Liver (tissue), 9 donors: ENCODE data around the gene MLXIP. TPM values are rescaled to one million over a fixed set of nuclear protein-coding genes. Genes with fewer than 3 reads are reported as not detected.
"Not testable (repeated sequence)": the region's sequence is repeated elsewhere in the genome, so short reads cannot be mapped to it uniquely, and the experiment has no call there.

Source experiments
- DNase-seq: peaks from one replicate; pipeline ENCODE4 v3.0.0-alpha.2; 2017; ENCODE audit warnings: low spot score
- H3K27ac ChIP-seq, 2 donors: one replicate each; pipeline ENCODE4 v1.7.0; 2013; ENCODE audit warnings: inconsistent platforms in 2 of 2, low read length in 2 of 2, control low read depth in 1 of 2, low read depth in 1 of 2, mild to moderate bottlenecking in 1 of 2
- H3K27me3 ChIP-seq, 4 donors: one replicate each; pipeline versions ENCODE4 v1.6.1 to v1.7.0; 2013; ENCODE audit warnings: low read length in 3 of 4, inconsistent platforms in 1 of 4, mild to moderate bottlenecking in 1 of 4, moderate library complexity in 1 of 4; ENCODE audit not compliant: control insufficient read depth in 4 of 4, insufficient read depth in 4 of 4
- H3K36me3 ChIP-seq, 4 donors: one replicate each; pipeline versions ENCODE4 v1.6.1 to v1.7.0; 2013; ENCODE audit warnings: low read length in 3 of 4, mild to moderate bottlenecking in 3 of 4, low read depth in 1 of 4, moderate library complexity in 1 of 4; ENCODE audit not compliant: control insufficient read depth in 4 of 4, insufficient read depth in 3 of 4
- H3K4me1 ChIP-seq, 4 donors: one replicate each; pipeline versions ENCODE4 v1.6.1 to v1.7.0; 2013; ENCODE audit warnings: low read length in 3 of 4, mild to moderate bottlenecking in 3 of 4, moderate library complexity in 1 of 4; ENCODE audit not compliant: control insufficient read depth in 4 of 4, insufficient read depth in 4 of 4
- H3K4me3 ChIP-seq, 3 donors: one replicate each; pipeline versions ENCODE4 v1.6.1 to v1.7.0; 2013; ENCODE audit warnings: low read length in 3 of 3, control low read depth in 1 of 3, low read depth in 1 of 3, mild to moderate bottlenecking in 1 of 3
- H3K9ac ChIP-seq, 2 donors: one replicate each; pipeline ENCODE4 v1.7.0; 2013; ENCODE audit warnings: low read length in 2 of 2, mild to moderate bottlenecking in 2 of 2, moderate library complexity in 2 of 2, control low read depth in 1 of 2, low read depth in 1 of 2
- H3K9me3 ChIP-seq, 4 donors: one replicate each; pipeline versions ENCODE4 v1.6.1 to v1.7.0; 2013; ENCODE audit warnings: low read length in 3 of 4; ENCODE audit not compliant: control insufficient read depth in 4 of 4
- CTCF ChIP-seq: fragments of 150-350 bp; IDR thresholded peaks from 2 replicates; pipeline ENCODE4 v1.5.1; 2017; ENCODE audit warnings: improper control_type of control experiment, low read depth, low read length; ENCODE audit not compliant: missing input control
- EGR1 ChIP-seq, 2 donors: IDR thresholded peaks; 2 replicates each; pipeline ENCODE4 v1.6.1; 2016 to 2018; ENCODE audit warnings: antibody characterized with exemption in 2 of 2, low read depth in 2 of 2
- FOXA1 ChIP-seq: IDR thresholded peaks from 2 replicates; pipeline ENCODE4 v1.6.1; 2016; ENCODE audit warnings: antibody characterized with exemption
- FOXA2 ChIP-seq: IDR thresholded peaks from 2 replicates; pipeline ENCODE4 v1.6.1; 2016; ENCODE audit warnings: antibody characterized with exemption
- GABPA ChIP-seq, 2 donors: IDR thresholded peaks in 1 of 2; conservative IDR thresholded peaks in 1 of 2; 2 replicates each; pipeline ENCODE4 v1.6.1; 2016; ENCODE audit warnings: antibody characterized with exemption in 2 of 2, mild to moderate bottlenecking in 1 of 2, moderate library complexity in 1 of 2
- HNF4A ChIP-seq, 2 donors: conservative IDR thresholded peaks; 2 replicates each; pipeline ENCODE4 v1.6.1; 2016; ENCODE audit warnings: antibody characterized with exemption in 2 of 2, mild to moderate bottlenecking in 2 of 2
- HNF4G ChIP-seq: IDR thresholded peaks from 2 replicates; pipeline ENCODE4 v1.6.1; 2016; ENCODE audit warnings: antibody characterized with exemption
- JUND ChIP-seq, 2 donors: IDR thresholded peaks; 2 replicates each; pipeline ENCODE4 v1.6.1; 2016; ENCODE audit warnings: antibody characterized with exemption in 2 of 2
- MAX ChIP-seq: IDR thresholded peaks from 2 replicates; pipeline ENCODE4 v1.6.1; 2016; ENCODE audit warnings: antibody characterized with exemption
- NR2F2 ChIP-seq: IDR thresholded peaks from 2 replicates; pipeline ENCODE4 v1.6.1; 2016; ENCODE audit warnings: antibody characterized with exemption
- RAD21 ChIP-seq, 2 donors: IDR thresholded peaks; 2 replicates each; pipeline ENCODE4 v1.6.1; 2016; ENCODE audit warnings: antibody characterized with exemption in 2 of 2, mild to moderate bottlenecking in 2 of 2
- RXRA ChIP-seq, 2 donors: IDR thresholded peaks; 2 replicates each; pipeline ENCODE4 v1.6.1; 2017 to 2018; ENCODE audit warnings: antibody characterized with exemption in 2 of 2, mild to moderate bottlenecking in 1 of 2
- SP1 ChIP-seq: IDR thresholded peaks from 2 replicates; pipeline ENCODE4 v1.6.1; 2018; ENCODE audit warnings: antibody characterized with exemption, mild to moderate bottlenecking
- TAF1 ChIP-seq: conservative IDR thresholded peaks from 2 replicates; pipeline ENCODE4 v1.6.1; 2016; ENCODE audit warnings: antibody characterized with exemption, mild to moderate bottlenecking
- YY1 ChIP-seq: IDR thresholded peaks from 2 replicates; pipeline ENCODE4 v1.6.1; 2016; ENCODE audit warnings: antibody characterized with exemption, mild to moderate bottlenecking
- WGBS: extraction: QIAGEN DNeasy Blood & Tissue Kit; methylation state at CpG from one replicate; pipeline ENCODE4 v1.1.7; 2013; 5-methylcytosine and 5-hydroxymethylcytosine counted together
- polyA plus RNA-seq, 2 donors: library from polyadenylated mRNA; stranded (reverse) in 1 of 2; unstranded in 1 of 2; fragments of 200-250 nt in 1 of 2; fragments of >200 nt in 1 of 2; fragmentation: Nextera tagmentation in 1 of 2; extraction: Ambion mirVana in 1 of 2; gene quantifications; one replicate each; pipeline versions ENCODE4 v1.2.1 to v1.2.3, GENCODE V29; 2013 to 2015
- total RNA-seq, 2 donors: library from RNA; depleted of rRNA; stranded (reverse); fragments of >200 nt; gene quantifications; one replicate each; pipeline ENCODE4 v1.2.3, GENCODE V29; 2014
- TF ChIP-seq, protein P1 (sequence below): IDR thresholded peaks from 2 replicates; pipeline ENCODE4 v1.6.1; 2016; ENCODE audit warnings: antibody characterized with exemption, mild to moderate bottlenecking
- TF ChIP-seq, protein P2 (sequence below): IDR thresholded peaks from 2 replicates; pipeline ENCODE4 v1.6.1; 2016; ENCODE audit warnings: antibody characterized with exemption
- TF ChIP-seq, protein P3 (sequence below): IDR thresholded peaks from 2 replicates; pipeline ENCODE4 v1.6.1; 2016; ENCODE audit warnings: antibody characterized with exemption
- donor health status: healthy.
- donor health status: healthy.
- donor health status: healthy.
- donor health status: healthy.
- donor health status: healthy.

MLXIP gene
- total and polyA plus RNA-seq, 4 donors: 10.6 to 19.5 (median 11.0) TPM

- Histone ChIP-seq H3K4me1 (peaks cover 4 to 18% (median 8%) of the 10 kb centered on the region in 4 donors), H3K4me3 (no peak overlapping the region), H3K27ac (peak overlapping the region in 1 of 2 donors; percentile 35), H3K9me3 (no peaks in the 10 kb centered on the region), H3K27me3 (no peaks in the 10 kb centered on the region), H3K36me3 (peaks cover 3 to 12% (median 6%) of the 10 kb centered on the region in 4 donors), H3K9ac (no peak overlapping the region)
- no peak for DNase-seq
- 55% methylated on average over 21 of the region's 21 CpGs for WGBS
- TF ChIP-seq HNF4G: peak; percentile 29
- TF ChIP-seq HNF4A (conservative IDR thresholded peaks at IDR 0.05): peak; percentile 73 to 80
- no peak for TF ChIP-seq CTCF
- peak in 1 of 2 donors; percentile 19 for TF ChIP-seq RAD21 (IDR thresholded peaks at IDR 0.05)
- TF ChIP-seq, protein P1, sequence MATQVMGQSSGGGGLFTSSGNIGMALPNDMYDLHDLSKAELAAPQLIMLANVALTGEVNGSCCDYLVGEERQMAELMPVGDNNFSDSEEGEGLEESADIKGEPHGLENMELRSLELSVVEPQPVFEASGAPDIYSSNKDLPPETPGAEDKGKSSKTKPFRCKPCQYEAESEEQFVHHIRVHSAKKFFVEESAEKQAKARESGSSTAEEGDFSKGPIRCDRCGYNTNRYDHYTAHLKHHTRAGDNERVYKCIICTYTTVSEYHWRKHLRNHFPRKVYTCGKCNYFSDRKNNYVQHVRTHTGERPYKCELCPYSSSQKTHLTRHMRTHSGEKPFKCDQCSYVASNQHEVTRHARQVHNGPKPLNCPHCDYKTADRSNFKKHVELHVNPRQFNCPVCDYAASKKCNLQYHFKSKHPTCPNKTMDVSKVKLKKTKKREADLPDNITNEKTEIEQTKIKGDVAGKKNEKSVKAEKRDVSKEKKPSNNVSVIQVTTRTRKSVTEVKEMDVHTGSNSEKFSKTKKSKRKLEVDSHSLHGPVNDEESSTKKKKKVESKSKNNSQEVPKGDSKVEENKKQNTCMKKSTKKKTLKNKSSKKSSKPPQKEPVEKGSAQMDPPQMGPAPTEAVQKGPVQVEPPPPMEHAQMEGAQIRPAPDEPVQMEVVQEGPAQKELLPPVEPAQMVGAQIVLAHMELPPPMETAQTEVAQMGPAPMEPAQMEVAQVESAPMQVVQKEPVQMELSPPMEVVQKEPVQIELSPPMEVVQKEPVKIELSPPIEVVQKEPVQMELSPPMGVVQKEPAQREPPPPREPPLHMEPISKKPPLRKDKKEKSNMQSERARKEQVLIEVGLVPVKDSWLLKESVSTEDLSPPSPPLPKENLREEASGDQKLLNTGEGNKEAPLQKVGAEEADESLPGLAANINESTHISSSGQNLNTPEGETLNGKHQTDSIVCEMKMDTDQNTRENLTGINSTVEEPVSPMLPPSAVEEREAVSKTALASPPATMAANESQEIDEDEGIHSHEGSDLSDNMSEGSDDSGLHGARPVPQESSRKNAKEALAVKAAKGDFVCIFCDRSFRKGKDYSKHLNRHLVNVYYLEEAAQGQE: peak; percentile 58
- no peak for TF ChIP-seq TAF1
- TF ChIP-seq RXRA (IDR thresholded peaks at IDR 0.05): peak; percentile 81 to 82
- peak in 1 of 2 donors; percentile 17 for TF ChIP-seq GABPA (IDR thresholded peaks at IDR 0.05 in 1 of 2, conservative IDR thresholded peaks at IDR 0.05 in 1 of 2)
- TF ChIP-seq, protein P2, sequence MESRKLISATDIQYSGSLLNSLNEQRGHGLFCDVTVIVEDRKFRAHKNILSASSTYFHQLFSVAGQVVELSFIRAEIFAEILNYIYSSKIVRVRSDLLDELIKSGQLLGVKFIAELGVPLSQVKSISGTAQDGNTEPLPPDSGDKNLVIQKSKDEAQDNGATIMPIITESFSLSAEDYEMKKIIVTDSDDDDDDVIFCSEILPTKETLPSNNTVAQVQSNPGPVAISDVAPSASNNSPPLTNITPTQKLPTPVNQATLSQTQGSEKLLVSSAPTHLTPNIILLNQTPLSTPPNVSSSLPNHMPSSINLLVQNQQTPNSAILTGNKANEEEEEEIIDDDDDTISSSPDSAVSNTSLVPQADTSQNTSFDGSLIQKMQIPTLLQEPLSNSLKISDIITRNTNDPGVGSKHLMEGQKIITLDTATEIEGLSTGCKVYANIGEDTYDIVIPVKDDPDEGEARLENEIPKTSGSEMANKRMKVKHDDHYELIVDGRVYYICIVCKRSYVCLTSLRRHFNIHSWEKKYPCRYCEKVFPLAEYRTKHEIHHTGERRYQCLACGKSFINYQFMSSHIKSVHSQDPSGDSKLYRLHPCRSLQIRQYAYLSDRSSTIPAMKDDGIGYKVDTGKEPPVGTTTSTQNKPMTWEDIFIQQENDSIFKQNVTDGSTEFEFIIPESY: no peak
- peak; percentile 52 for TF ChIP-seq FOXA2
- TF ChIP-seq, protein P3, sequence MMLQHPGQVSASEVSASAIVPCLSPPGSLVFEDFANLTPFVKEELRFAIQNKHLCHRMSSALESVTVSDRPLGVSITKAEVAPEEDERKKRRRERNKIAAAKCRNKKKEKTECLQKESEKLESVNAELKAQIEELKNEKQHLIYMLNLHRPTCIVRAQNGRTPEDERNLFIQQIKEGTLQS: no peak
- peak; percentile 34 for TF ChIP-seq YY1
- TF ChIP-seq SP1: peak; percentile 84
- TF ChIP-seq EGR1 (IDR thresholded peaks at IDR 0.05; ENCODE audit: low read depth in 2 of 2): no peak
- TF ChIP-seq JUND (IDR thresholded peaks at IDR 0.05): peak; percentile 21 to 64
- no peak for TF ChIP-seq FOXA1
- TF ChIP-seq MAX: peak; percentile 54
- TF ChIP-seq NR2F2: no peak
Measured at GRCh38 chr12:122040579-122041386, 37.8 kb upstream of the MLXIP start.

- not testable (repeated sequence) for H3K27ac ChIP-seq, H3K9ac ChIP-seq, DNase-seq, H3K9me3 ChIP-seq, H3K27me3 ChIP-seq, H3K36me3 ChIP-seq, H3K4me3 ChIP-seq
- H3K4me1 ChIP-seq: peaks cover 4 to 18% (median 8%) of the 10 kb centered on the region in 4 donors
- 96% methylated on average over 3 of the region's 3 CpGs for WGBS
Measured at GRCh38 chr12:122041458-122041857, 37.1 kb upstream of the MLXIP start.
